Activated CD4-positive, alpha-beta T cell treated with anti-CD3 and anti-CD28 coated beads, Interleukin-2, amount 50 U/mL, for 24 hours (primary cell): ENCODE results near the gene UBE2E1.
"Not testable (repeated sequence)": the region's sequence is repeated elsewhere in the genome, so short reads cannot be mapped to it uniquely, and the experiment has no call there.

ENCODE experiments used
- DNase-seq, 2 donors: peaks; one replicate each; pipeline ENCODE4 v3.0.0-alpha.2; 2020; ENCODE audit warnings: low read depth in 1 of 2, low spot score in 1 of 2

The UBE2E1 gene

GRCh38 chr3:23877329-23877980, 71.7 kb downstream of the UBE2E1 start:
- no peak for DNase-seq

GRCh38 chr3:23879485-23879884, 73.7 kb downstream of the UBE2E1 start:
- DNase-seq: no peak

- no peak for DNase-seq
Observed at GRCh38 chr3:23880703-23881339, 75.1 kb downstream of the UBE2E1 start.

DNA sequence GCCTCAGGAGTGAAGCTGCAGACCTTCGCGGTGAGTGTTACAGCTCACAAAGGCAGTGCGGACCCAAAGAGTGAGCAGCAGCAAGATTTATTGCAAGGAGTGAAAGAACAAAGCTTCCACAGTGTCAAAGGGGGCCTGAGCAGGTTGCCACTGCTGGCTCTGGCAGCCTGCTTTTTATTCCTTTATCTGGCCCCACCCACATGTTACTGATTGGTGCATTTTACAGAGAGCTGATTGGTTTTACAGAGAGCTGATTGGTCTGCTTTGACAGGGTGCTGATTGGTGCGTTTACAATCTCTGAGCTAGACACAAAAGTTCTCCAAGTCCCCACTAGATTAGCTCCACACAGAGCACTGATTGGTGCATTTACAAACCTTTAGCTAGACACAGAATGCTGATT, 76.2 kb downstream of the UBE2E1 start:
- DNase-seq: not testable (repeated sequence)

DNA sequence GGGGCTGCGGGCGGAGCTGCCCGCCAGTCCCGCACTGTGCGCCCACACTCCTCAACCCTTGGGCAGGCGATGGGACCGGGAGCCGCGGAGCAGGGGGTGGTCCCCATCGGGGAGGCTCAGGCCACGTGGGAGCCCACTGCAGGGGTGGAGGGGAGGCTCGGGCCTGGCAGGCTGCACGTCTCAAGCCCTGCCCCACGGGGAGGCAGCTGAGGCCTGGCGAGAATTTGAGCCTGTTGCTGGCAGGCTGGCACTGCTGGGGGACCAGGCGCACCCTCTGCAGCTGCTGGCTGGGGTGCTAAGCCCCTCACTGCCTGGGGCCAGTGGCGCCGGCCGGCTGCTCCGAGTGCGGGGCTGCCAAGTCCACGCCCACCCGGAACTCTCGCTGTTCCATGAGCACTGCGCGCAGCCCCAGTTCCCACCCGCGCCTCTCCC, 76.7 kb downstream of the UBE2E1 start:
- no peak for DNase-seq

DNA sequence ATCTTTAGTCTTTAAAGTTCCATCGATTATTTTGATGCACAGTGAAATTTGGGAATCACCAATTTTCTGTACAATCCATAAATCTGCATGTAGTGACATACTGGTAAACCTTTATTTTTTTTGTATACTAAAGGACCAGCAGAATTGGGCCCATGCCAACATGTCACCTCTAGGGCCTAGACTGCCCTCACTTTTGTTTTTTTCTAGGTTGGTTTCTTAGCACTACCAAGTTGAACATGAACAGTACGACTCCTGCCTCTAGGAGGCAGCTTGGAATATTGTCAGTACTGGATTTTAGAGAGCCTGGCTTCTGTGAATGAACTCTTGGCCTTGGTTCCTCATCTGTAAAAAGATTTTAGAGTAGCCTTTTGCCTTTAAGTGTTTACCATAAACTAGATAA, 78.7 kb downstream of the UBE2E1 start:
- no peak for DNase-seq

- no peak for DNase-seq
Observed at GRCh38 chr3:23885210-23885609, 79.5 kb downstream of the UBE2E1 start.

- DNase-seq: no peak
Observed at GRCh38 chr3:23886311-23886710, 80.6 kb downstream of the UBE2E1 start.

- peak in 1 of 2 donors; percentile 7 for DNase-seq
Observed at GRCh38 chr3:23888617-23889228, 83.0 kb downstream of the UBE2E1 start.

DNA sequence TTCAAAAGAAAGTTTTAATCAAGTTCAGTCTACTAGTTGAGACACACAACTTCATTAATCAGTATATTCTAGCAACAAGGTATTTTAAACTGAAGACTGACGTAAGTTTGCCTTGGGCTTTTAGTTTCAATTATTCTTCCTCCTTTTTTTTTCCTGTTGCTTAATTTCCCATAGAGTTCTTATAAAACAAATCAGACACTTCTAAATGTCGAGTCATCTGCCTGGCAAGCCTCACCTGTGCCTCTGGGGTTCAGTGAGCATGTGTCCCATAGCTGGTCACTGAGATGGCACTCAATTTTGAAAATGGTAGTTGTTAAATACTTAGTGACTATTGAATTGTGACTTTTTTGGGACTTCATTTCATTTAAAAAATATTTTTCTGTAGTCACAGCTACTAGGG, 83.6 kb downstream of the UBE2E1 start:
- no peak for DNase-seq

DNA sequence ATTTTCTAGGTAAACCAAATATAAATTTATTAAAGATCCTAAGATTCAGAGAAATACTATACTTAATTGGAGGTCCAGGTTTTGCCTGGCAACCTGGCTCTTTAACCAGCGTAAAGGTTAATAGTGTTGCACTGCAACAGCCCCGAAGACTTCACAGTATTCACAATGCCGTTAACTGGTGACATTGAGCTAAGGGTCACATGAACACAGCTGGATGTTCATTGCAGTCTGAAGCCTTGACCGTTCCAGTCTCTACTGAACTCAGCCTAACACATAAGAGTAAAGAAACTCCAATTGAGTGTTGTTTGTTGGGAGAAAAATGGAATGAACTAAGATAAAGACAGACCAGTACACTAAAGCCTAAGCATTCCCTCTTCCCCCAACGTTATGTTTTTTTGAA, 84.2 kb downstream of the UBE2E1 start:
- DNase-seq: no peak

GRCh38 chr3:23894254-23895061, 88.7 kb downstream of the UBE2E1 start:
- no peak for DNase-seq

DNA sequence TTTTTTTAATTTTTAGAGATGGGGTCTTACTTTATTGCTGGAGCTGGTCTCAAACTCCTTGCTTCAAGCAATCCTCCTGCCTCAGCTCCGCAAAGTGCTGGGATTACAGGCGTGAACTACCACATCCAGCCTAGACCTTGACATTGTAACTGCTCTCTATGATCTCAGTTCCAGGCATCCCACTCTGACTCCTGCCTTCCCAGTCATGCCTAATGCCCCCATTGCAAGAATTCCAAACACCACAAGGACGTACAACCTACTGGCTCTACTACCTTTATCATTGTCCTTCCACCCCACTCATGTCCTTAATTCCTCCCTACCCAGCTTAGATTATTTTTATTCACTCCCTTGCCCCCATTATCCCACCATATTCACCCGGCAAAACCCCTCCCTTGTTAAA, 89.4 kb downstream of the UBE2E1 start:
- no peak for DNase-seq

DNA sequence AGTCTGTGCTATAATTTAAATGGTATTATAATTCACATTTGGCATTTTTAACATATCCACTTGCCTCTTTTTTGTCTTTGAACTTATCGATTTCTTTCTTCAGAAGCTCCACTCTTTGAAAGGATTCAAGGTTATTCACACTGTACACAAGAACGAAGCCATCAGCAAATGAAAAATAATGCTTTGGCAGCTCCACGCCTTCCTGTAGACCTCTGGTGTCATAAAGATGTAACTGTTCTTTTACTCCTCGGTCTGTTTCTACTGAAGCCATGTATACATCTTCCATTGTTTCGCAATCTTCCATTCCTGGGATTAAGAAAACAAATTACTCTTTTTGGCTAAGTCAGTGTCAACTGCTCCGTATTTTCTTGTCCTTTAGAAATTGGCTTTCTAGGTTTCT, 95.0 kb downstream of the UBE2E1 start:
- no peak for DNase-seq

DNA sequence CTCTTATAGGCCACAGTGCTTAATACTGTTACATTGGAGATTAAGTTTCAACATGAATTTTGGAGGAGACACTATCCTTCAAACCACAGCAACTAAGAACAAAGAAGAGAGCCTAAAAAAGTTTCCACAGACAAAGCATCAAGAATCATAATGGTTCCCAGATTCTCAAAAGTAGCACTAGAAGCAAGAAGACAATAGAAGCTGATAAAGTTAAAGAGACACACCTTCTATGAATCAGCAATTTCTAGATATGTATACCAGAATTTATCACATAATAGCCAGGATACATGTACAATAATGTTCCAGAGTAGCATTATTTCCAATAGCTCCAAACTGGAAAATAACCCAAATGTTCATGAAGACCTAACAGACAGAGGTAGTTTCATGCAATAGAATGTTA, 98.8 kb downstream of the UBE2E1 start:
- no peak for DNase-seq

DNA sequence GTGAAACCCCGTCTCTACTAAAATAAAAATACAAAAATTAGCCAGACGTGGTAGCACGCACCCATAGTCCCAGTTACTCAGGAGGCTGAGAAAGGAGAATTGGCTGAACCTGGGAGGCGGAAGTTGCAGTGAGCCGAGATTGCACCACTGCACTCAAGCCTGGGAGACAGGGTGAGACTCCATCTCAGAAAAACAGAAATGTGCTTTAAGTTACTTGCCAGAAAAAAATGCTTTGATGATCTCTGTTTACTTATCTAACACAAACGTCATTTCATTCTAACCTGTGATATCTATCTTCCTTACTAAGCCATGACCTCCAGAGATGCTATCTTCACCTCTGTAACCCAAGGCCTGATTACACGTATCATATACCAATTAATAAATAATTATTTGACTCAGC, 103.6 kb downstream of the UBE2E1 start:
- no peak for DNase-seq

DNA sequence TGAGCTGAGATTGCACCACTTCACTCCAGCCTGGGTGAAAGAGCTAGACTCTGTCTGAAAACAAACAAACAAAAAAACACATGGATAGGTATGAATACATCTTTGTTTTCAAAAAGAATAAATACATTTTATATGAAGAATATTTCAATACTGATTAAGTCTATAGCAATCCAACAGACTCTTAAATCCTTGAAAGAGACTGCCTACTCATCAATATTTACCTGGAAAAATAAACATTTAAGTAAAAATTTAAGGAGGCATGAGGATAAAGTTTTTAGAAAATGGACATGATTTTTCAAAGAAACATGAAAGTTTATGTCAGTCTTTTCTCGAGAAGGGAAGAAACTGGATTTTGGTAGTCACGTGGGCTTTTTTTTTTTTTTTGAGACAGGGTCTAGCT, 105.6 kb downstream of the UBE2E1 start:
- DNase-seq: no peak

- not testable (repeated sequence) for DNase-seq
Observed at GRCh38 chr3:23912335-23912734, 106.6 kb downstream of the UBE2E1 start.

GRCh38 chr3:23913182-23913581, 107.4 kb downstream of the UBE2E1 start:
- no peak for DNase-seq

DNA sequence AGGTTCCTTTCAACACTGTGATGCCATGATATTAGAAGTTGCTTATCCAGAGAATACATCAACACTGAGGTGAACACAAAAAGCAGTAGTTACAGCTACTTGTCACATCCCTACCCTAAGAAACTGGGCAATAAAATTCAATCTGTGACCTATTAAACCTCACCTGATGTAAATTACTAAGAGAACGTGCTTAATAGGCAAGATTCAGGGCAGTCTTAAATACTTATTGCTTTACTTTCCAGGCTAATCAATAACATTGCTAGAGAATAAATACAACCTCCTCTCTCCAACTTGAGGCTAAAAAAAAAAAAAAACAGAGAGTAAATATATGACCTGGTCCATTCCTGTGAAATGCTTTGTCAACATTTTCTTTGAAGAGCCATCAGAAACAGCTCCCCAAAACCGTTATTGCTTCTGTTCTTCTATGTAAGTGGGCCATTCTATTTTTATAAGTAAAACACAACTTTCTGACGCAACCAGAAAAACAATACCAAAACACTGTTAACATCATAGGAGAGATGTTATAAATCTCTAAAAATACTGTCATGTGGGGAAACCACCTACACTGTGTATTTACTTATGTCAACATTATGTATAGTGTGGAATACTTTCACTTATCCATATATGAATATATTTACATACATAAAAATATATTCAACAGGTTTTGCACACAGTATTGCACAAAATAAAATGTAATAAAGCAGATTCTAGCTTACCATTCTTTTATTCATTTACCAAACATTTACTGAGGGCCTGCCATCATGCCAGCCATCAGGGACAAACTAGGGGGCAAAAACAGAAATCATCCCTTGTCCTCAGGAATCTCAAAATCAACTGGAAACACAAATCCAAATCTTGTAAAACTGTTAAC, 108.4 kb downstream of the UBE2E1 start:
- no peak for DNase-seq
